ENCODE data around the gene LYPD4. TPM values are rescaled to one million over a fixed set of nuclear protein-coding genes. Genes with fewer than 3 reads are reported as not detected.

LYPD4 gene
- total and polyA plus RNA-seq, 8 donors = not detected

DNA sequence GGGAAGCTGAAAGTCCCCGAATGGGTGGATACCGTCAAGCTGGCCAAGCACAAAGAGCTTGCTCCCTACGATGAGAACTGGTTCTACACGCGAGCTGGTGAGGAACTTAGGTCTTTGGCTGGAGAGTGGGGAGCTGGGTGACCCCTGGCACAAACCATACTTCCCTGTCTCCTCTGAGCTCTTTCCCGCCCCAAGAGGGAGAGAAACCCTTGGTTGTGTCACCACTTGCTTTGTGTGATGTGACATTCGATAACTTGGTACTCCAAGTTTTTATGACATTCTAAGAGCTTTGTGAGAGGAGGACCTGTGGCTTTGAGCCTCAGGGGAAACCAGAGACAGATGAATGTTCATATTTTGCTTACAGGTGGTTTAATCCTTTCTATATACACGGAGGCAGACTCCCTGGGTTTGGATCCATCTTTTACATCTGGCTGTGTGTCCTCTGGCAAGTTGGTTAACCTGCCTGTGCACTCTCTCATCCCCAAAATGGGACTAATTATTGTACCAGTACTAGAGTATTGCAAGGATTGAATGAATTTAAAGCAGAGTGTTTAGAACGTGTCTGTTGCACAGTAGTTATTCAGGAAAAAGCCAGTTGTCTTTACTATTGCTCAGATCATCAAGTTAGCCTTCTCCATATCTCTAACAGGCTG, 16.8 kb upstream of the LYPD4 start:
- H3K4me1 ChIP-seq = peaks cover 20 to 33% (median 25%) of the 10 kb centered on the region in 3 donors
- 24 to 27% methylated on average over 9 of the region's 9 CpGs for WGBS, 2 donors
- DNase-seq (no peak), FAIRE-seq (no peak), ATAC-seq (no peak)
- peak overlapping the region; percentile 73 to 96 (median 90) for H3K4me3 ChIP-seq
- H3K27me3 ChIP-seq = no peaks in the 10 kb centered on the region
- TF ChIP-seq, protein P1, sequence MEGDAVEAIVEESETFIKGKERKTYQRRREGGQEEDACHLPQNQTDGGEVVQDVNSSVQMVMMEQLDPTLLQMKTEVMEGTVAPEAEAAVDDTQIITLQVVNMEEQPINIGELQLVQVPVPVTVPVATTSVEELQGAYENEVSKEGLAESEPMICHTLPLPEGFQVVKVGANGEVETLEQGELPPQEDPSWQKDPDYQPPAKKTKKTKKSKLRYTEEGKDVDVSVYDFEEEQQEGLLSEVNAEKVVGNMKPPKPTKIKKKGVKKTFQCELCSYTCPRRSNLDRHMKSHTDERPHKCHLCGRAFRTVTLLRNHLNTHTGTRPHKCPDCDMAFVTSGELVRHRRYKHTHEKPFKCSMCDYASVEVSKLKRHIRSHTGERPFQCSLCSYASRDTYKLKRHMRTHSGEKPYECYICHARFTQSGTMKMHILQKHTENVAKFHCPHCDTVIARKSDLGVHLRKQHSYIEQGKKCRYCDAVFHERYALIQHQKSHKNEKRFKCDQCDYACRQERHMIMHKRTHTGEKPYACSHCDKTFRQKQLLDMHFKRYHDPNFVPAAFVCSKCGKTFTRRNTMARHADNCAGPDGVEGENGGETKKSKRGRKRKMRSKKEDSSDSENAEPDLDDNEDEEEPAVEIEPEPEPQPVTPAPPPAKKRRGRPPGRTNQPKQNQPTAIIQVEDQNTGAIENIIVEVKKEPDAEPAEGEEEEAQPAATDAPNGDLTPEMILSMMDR (IDR thresholded peaks at IDR 0.05) = no peak
- peaks cover 2 to 30% (median 16%) of the 10 kb centered on the region in 3 donors for H3K36me3 ChIP-seq
- no peaks in the 10 kb centered on the region for H3K9me3 ChIP-seq
- peak overlapping the region in 2 of 4 donors; percentile 90 to 95 for H3K27ac ChIP-seq
- intact Hi-C loops (cut with DNase I) = no loop called here

DNA sequence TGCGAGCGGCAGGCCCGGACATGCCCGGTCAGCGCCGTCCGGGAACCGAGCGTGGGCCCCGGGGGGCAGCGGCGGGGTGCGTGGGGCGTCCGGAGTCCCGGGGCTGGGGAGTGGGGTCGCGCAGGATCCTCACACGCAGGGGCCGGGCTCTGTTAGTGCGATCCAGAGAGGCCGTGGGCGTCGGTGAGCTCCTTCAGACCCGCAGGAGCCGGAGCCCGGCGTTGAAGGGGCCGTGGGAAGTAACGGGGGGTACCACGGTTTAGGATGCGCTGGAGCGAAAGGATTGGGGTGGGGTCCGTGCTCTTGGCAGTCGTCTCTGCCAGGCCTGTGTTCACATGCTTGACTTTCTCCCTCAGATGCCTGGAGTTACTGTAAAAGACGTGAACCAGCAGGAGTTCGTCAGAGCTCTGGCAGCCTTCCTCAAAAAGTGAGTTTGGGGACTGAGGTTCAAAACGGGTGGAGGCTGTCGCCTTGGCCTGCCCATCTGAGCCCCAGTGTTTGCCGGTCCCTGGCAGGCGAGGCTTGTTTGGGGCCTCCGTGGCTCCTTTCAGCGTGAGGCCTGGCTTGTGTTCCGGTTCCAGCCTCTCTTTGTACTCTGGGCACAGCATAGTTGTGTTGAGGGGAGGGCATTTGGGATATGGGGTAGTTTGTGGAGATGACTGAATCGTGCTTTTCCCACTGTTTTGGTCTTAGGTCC, 16.1 kb upstream of the LYPD4 start:
- H3K27ac ChIP-seq = peak overlapping the region; percentile 90 to 98 (median 94)
- WGBS, 2 donors = 1% methylated on average over 42 to 45 of the region's 45 CpGs
- TF ChIP-seq, protein P1 (IDR thresholded peaks at IDR 0.05) = no peak
- peaks cover 2 to 30% (median 16%) of the 10 kb centered on the region in 3 donors for H3K36me3 ChIP-seq
- no peaks in the 10 kb centered on the region for H3K9me3 ChIP-seq
- no peak for FAIRE-seq
- intact Hi-C loops (cut with DNase I) = no loop called here
- DNase-seq = no peak
- peaks cover 20 to 33% (median 22%) of the 10 kb centered on the region in 3 donors for H3K4me1 ChIP-seq
- peak overlapping the region; percentile 73 to 96 (median 90) for H3K4me3 ChIP-seq
- H3K27me3 ChIP-seq = no peaks in the 10 kb centered on the region
- no peak for ATAC-seq

DNA sequence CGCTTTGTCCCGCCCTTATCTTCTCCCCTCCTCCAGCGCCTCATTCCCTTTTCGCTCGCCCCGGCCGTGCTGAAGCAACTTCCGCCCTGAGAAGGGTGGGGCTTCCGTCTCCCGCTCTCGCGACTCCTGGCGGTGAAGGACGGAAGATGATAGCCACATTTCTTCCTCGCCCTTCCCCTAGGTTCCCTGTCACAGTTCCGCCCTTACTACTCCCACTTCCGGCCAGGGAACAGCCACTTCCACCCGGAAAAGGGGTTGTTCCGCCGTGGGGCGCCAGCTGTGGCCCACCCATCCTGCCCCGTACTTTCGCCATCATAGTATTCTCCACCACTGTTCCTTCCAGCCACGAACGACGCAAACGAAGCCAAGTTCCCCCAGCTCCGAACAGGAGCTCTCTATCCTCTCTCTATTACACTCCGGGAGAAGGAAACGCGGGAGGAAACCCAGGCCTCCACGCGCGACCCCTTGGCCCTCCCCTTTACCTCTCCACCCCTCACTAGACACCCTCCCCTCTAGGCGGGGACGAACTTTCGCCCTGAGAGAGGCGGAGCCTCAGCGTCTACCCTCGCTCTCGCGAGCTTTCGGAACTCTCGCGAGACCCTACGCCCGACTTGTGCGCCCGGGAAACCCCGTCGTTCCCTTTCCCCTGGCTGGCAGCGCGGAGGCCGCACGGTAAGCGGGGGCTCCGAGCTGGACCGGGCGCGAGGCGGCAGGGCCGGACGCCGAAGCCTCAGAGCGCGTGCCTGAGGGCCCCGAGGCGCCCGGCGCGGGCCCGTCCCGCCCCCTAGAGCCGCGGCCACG, 15.3 kb upstream of the LYPD4 start, which contains the start of gene RPS19:
RPS19 (plus strand) TSS at position 638 of the 801 bp plus-strand sequence. CDS start 520 bp downstream, outside the sequence.
- intact Hi-C loops (cut with DNase I) = no loop called here
- peak; percentile 89 for FAIRE-seq

DNA sequence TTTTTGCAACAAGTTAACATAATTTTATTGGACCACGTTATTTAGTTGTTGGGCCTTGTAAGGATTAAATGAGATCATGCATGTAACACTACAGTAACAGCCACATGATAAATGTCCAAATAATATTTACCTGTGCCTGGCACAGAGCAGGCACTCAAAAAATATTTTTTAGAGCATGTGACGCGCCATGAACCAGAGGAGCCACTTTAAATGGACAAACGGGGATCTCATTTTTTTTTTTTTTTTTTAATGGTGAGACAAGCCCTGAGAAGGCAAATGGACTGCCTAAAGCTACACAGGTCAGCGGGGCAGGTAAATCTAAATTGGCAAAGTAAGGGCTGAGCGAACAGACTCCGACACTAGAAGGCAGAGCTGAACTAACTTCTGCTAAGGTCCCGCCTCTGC, 14.7 kb upstream of the LYPD4 start:
- Histone ChIP-seq H3K4me3 (peak overlapping the region in 2 of 4 donors; percentile 92 to 96), H3K36me3 (peaks cover 0 to 18% (median 7%) of the 10 kb centered on the region in 3 donors), H3K9me3 (no peaks in the 10 kb centered on the region), H3K4me1 (peaks cover 20 to 33% (median 22%) of the 10 kb centered on the region in 3 donors), H3K27me3 (no peaks in the 10 kb centered on the region), H3K27ac (peak overlapping the region; percentile 26 to 98 (median 92))
- 1% methylated on average over 8 of the region's 8 CpGs for WGBS, 2 donors
- no peak for FAIRE-seq
- ATAC-seq = peak; percentile 4 to 13 (median 8)
- intact Hi-C loops (cut with DNase I) = no loop called here
- no peak for DNase-seq
- TF ChIP-seq, protein P1 (IDR thresholded peaks at IDR 0.05) = no peak

More for the DNA sequence above, 15.3 kb upstream of the LYPD4 start, which contains the start of gene RPS19:
- peaks cover 20 to 33% (median 22%) of the 10 kb centered on the region in 3 donors for H3K4me1 ChIP-seq
- H3K4me3 ChIP-seq = peak within 1 kb of the TSS; percentile 73 to 96 (median 90)
- DNase-seq = peak; percentile 97 to 100 (median 99)
- TF ChIP-seq, protein P1 (IDR thresholded peaks at IDR 0.05) = peak; percentile 48 to 67 (median 54)
- WGBS, 2 donors = 0% methylated on average over 73 to 76 of the region's 76 CpGs
- peak; percentile 90 to 95 (median 90) for ATAC-seq
- H3K36me3 ChIP-seq = peaks cover 0 to 24% (median 13%) of the 10 kb centered on the region in 3 donors
- H3K9me3 ChIP-seq = no peaks in the 10 kb centered on the region
- H3K27ac ChIP-seq = peak within 1 kb of the TSS; percentile 90 to 98 (median 94)
- H3K27me3 ChIP-seq = no peaks in the 10 kb centered on the region
